ENCODE data around the gene CBR1. TPM values are rescaled to one million over a fixed set of nuclear protein-coding genes. Genes with fewer than 3 reads are reported as not detected.
A peak's percentile ranks its signal among the peaks of the same experiment; 100 is the strongest.

CBR1 gene
- total and polyA plus RNA-seq, 10 of the 15 experiments (the other 5 are each of a cell fraction or from before 2014, with no cell fraction given) = 16.9 to 138 (median 57.4) TPM

GRCh38 chr21:36097427-36098181, 27.8 kb downstream of the CBR1 start:
- intact Hi-C loops (cut with micrococcal nuclease; ENCODE audit: unreplicated experiment) = loop anchor here (2.0 kb wide), 1 partner anchor 37 kb away; the partner anchor contains the start of gene SETD4
- POLR2A ChIA-PET = no interaction called here
- FAIRE-seq (no peak), DNase-seq (ENCODE audit: low read depth, low spot score) (peak; percentile 55), ATAC-seq (peak; percentile 96)
- Histone ChIP-seq H3K79me2 (ENCODE audit: control insufficient read depth, insufficient read depth, low read length) (no peaks in the 10 kb centered on the region), H3K9ac (ENCODE audit: control insufficient read depth, insufficient read depth, low read length) (no peak overlapping the region), H3K9me3 (replicated peaks; ENCODE audit: control insufficient read depth, insufficient read depth, low read length) (peaks cover 12% of the 10 kb centered on the region; the same call in 2 of the 3 replicates), H4K20me1 (ENCODE audit: control insufficient read depth, insufficient read depth) (no peaks in the 10 kb centered on the region), H3K4me3 (no peak overlapping the region), H3K4me1 (ENCODE audit: control insufficient read depth, insufficient read depth, low read length) (peaks cover 4% of the 10 kb centered on the region; the same call in 1 of the 2 replicates), H3K36me3 (ENCODE audit: control insufficient read depth in 2 of 2, insufficient read depth in 2 of 2, low read length in 1 of 2) (no peaks in the 10 kb centered on the region), H2AFZ (ENCODE audit: control insufficient read depth, low read depth, low read length) (no peak overlapping the region), H3K27me3 (replicated peaks in 1 of 2; ENCODE audit: control insufficient read depth in 2 of 2, insufficient read depth in 2 of 2, low read length in 1 of 2) (no peaks in the 10 kb centered on the region), H3K4me2 (ENCODE audit: control insufficient read depth, insufficient read depth) (no peak overlapping the region), H3K27ac (ENCODE audit: control insufficient read depth, insufficient read depth) (no peak overlapping the region)
- in situ Hi-C loops (cut with MboI) = no loop called here
- BruUV-seq (replicated peaks) = no TSS peak
- RAD21 ChIA-PET (ENCODE audit: unreplicated experiment) = no interaction called here
- 62% methylated on average over 8 of the region's 8 CpGs for WGBS (ENCODE audit: insufficient coverage, insufficient replicate concordance, low lambda C conversion rate, missing lambda C conversion rate)
- CTCF ChIA-PET = interaction anchor here (0.6 to 0.9 kb wide), 2 partner anchors 14 to 38 kb away, joined by 4 read pairs; no protein-coding TSS in a partner anchor
- SMC1A ChIA-PET (ENCODE audit: uncharacterized antibody, unreplicated experiment) = interaction anchor here (1.0 to 1.4 kb wide), 2 partner anchors 16 to 28 kb away, joined by 3 to 4 read pairs; partner anchors contain the start of gene CBR1
- peak; percentile 54 to 62; a peak in 2 of 4 replicates for TF ChIP-seq IKZF2 (IDR thresholded peaks at IDR 0.05)
- TF ChIP-seq NFYA (IDR thresholded peaks at IDR 0.05; ENCODE audit: borderline replicate concordance, low read depth, low read length) = no peak
- TF ChIP-seq RAD21 (IDR thresholded peaks at IDR 0.05; ENCODE audit: insufficient read depth, low read depth, low read length) = no peak
- peak; percentile 52; the same call in 1 of the 2 replicates for TF ChIP-seq ATF7 (IDR thresholded peaks at IDR 0.05; ENCODE audit: low read depth)
- TF ChIP-seq, protein P1, sequence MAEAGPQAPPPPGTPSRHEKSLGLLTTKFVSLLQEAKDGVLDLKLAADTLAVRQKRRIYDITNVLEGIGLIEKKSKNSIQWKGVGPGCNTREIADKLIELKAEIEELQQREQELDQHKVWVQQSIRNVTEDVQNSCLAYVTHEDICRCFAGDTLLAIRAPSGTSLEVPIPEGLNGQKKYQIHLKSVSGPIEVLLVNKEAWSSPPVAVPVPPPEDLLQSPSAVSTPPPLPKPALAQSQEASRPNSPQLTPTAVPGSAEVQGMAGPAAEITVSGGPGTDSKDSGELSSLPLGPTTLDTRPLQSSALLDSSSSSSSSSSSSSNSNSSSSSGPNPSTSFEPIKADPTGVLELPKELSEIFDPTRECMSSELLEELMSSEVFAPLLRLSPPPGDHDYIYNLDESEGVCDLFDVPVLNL (IDR thresholded peaks at IDR 0.05; ENCODE audit: low read depth, low read length) = no peak
- 0 out of 2 replicates have a peak, but pooled peaks have one; percentile 20 for TF ChIP-seq NR2F1 (conservative IDR thresholded peaks at IDR 0.05)
- 0 out of 2 replicates have a peak, but pooled peaks have one; percentile 57 for TF ChIP-seq ZNF24 (IDR thresholded peaks at IDR 0.05)
- TF ChIP-seq BCL11A (IDR thresholded peaks at IDR 0.05; ENCODE audit: low read depth, low read length) = peak; percentile 61; the same call in 1 of the 2 replicates
- no peak for TF ChIP-seq NFYB (IDR thresholded peaks at IDR 0.05; ENCODE audit: insufficient read depth, low read depth, low read length)
- peak; percentile 50; the same call in 1 of the 2 replicates for TF ChIP-seq YY1 (IDR thresholded peaks at IDR 0.05; ENCODE audit: low read depth, low read length)
- TF ChIP-seq NBN (IDR thresholded peaks at IDR 0.05) = peak; percentile 38; the same call in 1 of the 2 replicates
- no peak for TF ChIP-seq EGR1 (IDR thresholded peaks at IDR 0.05; ENCODE audit: borderline replicate concordance in 1 of 2, low read depth in 2 of 2, low read length in 2 of 2)
- TF ChIP-seq USF2 (IDR thresholded peaks at IDR 0.05; ENCODE audit: borderline replicate concordance, low read depth, low read length) = no peak
- TF ChIP-seq SRF (IDR thresholded peaks at IDR 0.05; ENCODE audit: low read depth in 2 of 2, low read length in 2 of 2) = no peak
- TF ChIP-seq MTA2 (IDR thresholded peaks at IDR 0.05; ENCODE audit: low read depth) = peak; percentile 87
- no peak; the same call in 1 of the 2 replicates for TF ChIP-seq PAX5 (IDR thresholded peaks at IDR 0.05; ENCODE audit: borderline replicate concordance, low read depth, low read length)
- TF ChIP-seq RUNX3 (IDR thresholded peaks at IDR 0.05; ENCODE audit: low read length) = peak; percentile 59; the same call in 1 of the 2 replicates
- TF ChIP-seq JUNB (IDR thresholded peaks at IDR 0.05) = peak; percentile 72
- peak; percentile 82 for TF ChIP-seq MEF2B (IDR thresholded peaks at IDR 0.05; ENCODE audit: partially characterized antibody, poor library complexity, severe bottlenecking)
